GM18499 (cell line): ENCODE results near the gene TXNRD2.

Source experiments
- ATAC-seq: cut with Tn5 transposase; IDR thresholded peaks from one replicate; pipeline ENCODE4 v1.9.1; 2021; ENCODE audit warnings: moderate number of reproducible peaks; ENCODE audit not compliant: insufficient read depth, unreplicated experiment

Gene TXNRD2

GRCh38 chr22:19853058-19853878 is 88.3 kb downstream of the TXNRD2 start:
- ATAC-seq, result no peak

- ATAC-seq, result no peak
Observed at GRCh38 chr22:19852177-19852781, 89.3 kb downstream of the TXNRD2 start.

DNA sequence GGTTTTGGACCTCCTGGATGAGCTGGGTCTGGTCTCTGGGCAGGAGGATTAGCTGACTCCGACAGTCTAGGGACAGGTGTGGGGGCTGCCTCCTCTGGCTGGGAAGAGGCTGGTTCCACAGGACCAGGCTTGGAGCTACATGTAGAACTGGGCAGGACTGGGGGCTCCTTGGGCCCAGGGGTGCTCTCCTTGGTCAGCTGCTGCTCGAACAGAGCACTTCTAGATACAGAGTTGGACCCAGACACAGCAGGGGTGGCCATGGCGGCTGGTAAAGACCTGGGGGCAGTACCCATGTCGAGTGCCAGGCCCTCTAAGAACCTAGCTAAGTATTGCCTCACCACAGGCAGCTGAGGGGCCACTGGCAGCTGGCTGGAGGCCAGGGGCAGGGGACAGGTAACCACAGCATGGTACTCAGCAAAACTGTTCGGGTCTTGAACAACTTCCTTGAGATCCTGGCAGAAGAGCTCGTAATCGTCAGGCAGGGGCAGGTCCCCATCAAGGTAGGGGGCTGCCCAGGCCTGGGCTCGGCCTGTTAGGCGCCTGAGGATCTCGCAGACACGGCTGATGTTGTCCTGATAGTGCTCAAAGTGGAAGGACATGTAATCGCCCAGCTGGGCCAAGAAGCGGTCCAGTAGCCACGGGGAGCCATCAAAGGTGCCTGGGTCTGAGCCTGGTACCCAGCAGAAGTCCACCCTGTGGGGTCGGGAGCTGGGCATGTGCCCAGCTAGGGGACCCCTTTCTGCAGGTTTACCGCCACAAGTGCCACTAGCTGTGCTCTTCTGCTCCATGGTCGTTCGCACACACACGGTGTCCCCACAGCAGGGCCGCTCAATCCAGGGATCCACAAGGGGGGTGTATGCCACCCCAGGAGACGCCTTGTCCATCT is 90.1 kb downstream of the TXNRD2 start:
- ATAC-seq, result no peak

GRCh38 chr22:19850763-19851109 is 90.9 kb downstream of the TXNRD2 start:
- ATAC-seq, result no peak

- no peak for ATAC-seq
Observed at GRCh38 chr22:19849835-19850762, 91.5 kb downstream of the TXNRD2 start.

- ATAC-seq, result no peak
Observed at GRCh38 chr22:19848298-19849224, 93.1 kb downstream of the TXNRD2 start.

- no peak for ATAC-seq
Observed at GRCh38 chr22:19847345-19847632, 94.3 kb downstream of the TXNRD2 start.

- no peak for ATAC-seq
Observed at GRCh38 chr22:19846620-19847344, 94.8 kb downstream of the TXNRD2 start.

GRCh38 chr22:19845054-19845722 is 96.4 kb downstream of the TXNRD2 start:
- no peak for ATAC-seq

DNA sequence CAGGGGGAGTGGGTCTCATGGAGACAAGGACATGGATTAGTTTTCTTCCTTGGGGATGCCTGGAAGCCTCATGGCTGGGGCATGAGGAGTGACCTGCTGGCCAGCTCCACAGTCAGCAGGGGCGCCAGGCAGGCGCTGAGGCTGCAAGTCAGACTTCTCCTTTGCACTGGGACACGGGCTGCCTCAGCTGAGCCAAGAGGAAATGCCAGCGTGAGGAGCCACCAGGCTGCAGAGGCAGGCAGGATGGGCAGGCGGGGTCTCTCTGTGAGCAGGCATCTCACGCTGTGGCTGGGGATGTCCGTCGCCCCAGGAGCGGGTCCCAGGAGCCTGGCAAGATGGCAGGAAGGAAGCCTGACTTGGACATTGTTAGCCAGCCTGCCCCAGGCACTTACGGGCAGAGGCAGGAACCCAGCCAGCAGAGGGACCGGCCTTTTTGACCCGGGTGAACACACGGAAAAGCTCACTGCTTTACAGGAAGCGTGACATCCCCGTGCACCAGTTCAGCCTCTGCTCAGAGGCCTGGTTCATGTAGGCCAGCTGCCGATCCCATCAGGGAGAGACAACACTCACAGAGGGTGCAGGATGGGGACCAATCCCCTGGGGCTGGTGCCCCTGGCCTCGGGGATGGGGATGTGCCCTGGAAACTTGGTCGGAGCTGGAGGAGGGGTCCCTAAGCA is 97.1 kb downstream of the TXNRD2 start:
- no peak for ATAC-seq

DNA sequence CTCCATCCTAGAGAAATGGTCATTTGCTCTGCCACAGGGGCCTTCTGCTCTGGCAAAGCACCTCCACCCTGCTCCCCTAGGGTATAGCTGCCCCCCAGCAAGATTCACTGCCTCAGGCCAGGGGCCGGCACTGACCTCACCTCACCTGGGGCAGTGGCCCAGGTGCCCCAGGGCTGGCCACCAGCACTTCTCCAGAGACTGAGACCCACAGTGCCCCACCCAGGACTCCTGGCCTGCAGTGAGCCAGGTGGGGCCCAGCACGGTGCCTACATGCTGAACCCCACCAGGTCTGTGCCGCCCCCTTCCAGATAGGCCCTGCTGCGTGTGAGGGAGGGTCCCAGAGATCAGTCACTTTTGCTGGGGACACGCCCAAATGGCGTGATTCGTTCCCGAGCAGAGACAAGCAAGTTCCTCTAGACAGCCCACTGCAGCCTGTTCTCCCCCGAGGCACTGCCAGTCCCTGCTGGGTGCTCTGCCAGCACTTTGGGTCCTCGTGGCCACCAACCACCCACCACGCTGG is 97.7 kb downstream of the TXNRD2 start:
- ATAC-seq, result no peak

GRCh38 chr22:19843107-19843856 is 98.3 kb downstream of the TXNRD2 start:
- ATAC-seq, result no peak

- no peak for ATAC-seq
Observed at GRCh38 chr22:19842393-19843106, 99.1 kb downstream of the TXNRD2 start.

DNA sequence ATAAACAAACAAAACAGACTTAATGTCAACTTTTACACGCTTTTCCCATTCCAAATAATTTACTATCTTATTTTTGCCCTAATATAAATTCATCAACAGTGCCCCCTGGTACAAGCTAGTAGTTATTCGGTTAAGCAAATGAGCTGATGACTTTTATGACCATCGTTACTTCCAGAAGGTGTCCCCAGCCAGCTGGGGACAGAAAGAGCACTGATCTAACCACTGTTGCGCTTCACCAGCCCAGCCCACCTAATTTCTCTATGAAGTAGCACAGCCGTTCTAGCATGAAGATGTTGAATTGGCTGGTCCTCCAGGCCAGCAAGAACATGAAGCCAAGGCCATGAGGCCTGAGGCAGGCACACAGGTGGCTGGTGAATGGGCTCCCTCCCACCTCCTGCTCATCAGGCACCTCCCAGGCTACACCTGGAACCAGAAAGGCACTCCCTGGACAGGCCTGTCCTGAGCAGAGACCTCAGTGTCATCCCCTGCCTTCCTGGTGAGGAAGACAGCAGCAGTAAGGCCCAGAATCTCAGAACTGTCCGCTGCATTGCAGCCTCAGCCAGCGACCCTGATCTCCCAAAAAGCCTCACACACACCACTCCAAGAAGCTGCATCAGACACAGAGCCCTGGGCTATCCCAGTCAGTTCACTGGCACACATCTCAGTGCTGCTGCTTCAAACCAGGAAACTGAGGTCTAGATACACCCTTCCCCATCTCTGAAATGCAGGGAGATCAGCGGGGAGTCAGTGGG is 99.8 kb downstream of the TXNRD2 start:
- no peak for ATAC-seq

GRCh38 chr22:19840955-19841640 is 100.5 kb downstream of the TXNRD2 start:
- no peak for ATAC-seq
